OCI-LY7 (cell line): ENCODE results near the gene OR13J1. TPM values are rescaled to one million over a fixed set of nuclear protein-coding genes. Genes with fewer than 3 reads are reported as not detected.

Source experiments
- Bru-seq: library from RNA; stranded (reverse); fragments of 400-500 nt; gene quantifications from one replicate; lab custom pipeline; 2021; lab: Mats Ljungman, UMichigan
- BruChase-seq, 2 experiments: library from RNA; stranded (reverse); fragments of 400-500 nt; gene quantifications; one replicate each; lab custom pipeline; 2021; lab: Mats Ljungman, UMichigan
- BruUV-seq: library from RNA; stranded (reverse); fragments of 400-500 nt; replicated peaks from 2 replicates; lab custom pipeline; 2021; lab: Mats Ljungman, UMichigan
- CTCF ChIA-PET: fragments of 300-600 bp; sonication (Branson Sonifier 250); formaldehyde crosslinking; loops from one replicate; lab custom pipeline; 2022; ENCODE audit warnings: antibody characterized with exemption; ENCODE audit not compliant: unreplicated experiment; lab: Charles Lee
- POLR2A ChIA-PET: fragments of 300-600 bp; sonication (Branson Sonifier 250); formaldehyde crosslinking; loops from one replicate; lab custom pipeline; 2022; ENCODE audit warnings: antibody characterized with exemption; lab: Charles Lee
- DNase-seq: peaks from one replicate; pipeline ENCODE4 v3.0.0-alpha.2; 2015; ENCODE audit warnings: low spot score
- H2AFZ ChIP-seq: fragments of 200-600 bp; sonication (generic), shearing (Covaris generic); 2 replicates; pipeline ENCODE4 v1.6.1; 2014; ENCODE audit warnings: mild to moderate bottlenecking, antibody characterized with exemption, low read length, moderate library complexity
- H3K27ac ChIP-seq: fragments of 200-600 bp; sonication (generic); 2 replicates; pipeline ENCODE4 v1.5.1; 2014; ENCODE audit warnings: mixed run types, low read depth, mild to moderate bottlenecking, moderate library complexity, low read length, inconsistent platforms; ENCODE audit not compliant: poor library complexity, severe bottlenecking
- H3K36me3 ChIP-seq: fragments of 200-600 bp; sonication (generic); 2 replicates; pipeline ENCODE4 v1.6.1; 2014; ENCODE audit warnings: mild to moderate bottlenecking, antibody characterized with exemption, low read length, moderate library complexity, mixed read lengths; ENCODE audit not compliant: insufficient read depth
- H3K4me1 ChIP-seq: fragments of 200-600 bp; sonication (generic); 2 replicates; pipeline ENCODE4 v1.5.1; 2014; ENCODE audit warnings: mild to moderate bottlenecking, low read length; ENCODE audit not compliant: insufficient read depth, poor library complexity, severe bottlenecking
- H3K4me2 ChIP-seq: fragments of 200-600 bp; sonication (generic); 2 replicates; pipeline ENCODE4 v1.6.1; 2014; ENCODE audit warnings: mild to moderate bottlenecking, low read length
- H3K4me3 ChIP-seq: fragments of 200-600 bp; sonication (generic); 2 replicates; pipeline ENCODE4 v1.5.1; 2014; ENCODE audit warnings: mild to moderate bottlenecking, low read depth, low read length; ENCODE audit not compliant: poor library complexity, severe bottlenecking
- H3K79me2 ChIP-seq: fragments of 200-600 bp; sonication (generic); 2 replicates; pipeline ENCODE4 v1.6.1; 2016; ENCODE audit warnings: low read depth, mild to moderate bottlenecking, low read length, moderate library complexity, mixed read lengths; ENCODE audit not compliant: insufficient read depth
- H3K9me2 ChIP-seq: fragments of 200-600 bp; sonication (generic); 2 replicates; pipeline ENCODE4 v1.6.1; 2016; ENCODE audit warnings: mild to moderate bottlenecking, low read length, mixed read lengths; ENCODE audit not compliant: insufficient read depth
- H3K9me3 ChIP-seq: fragments of 200-600 bp; sonication (generic); 2 replicates; pipeline ENCODE4 v1.6.1; 2014; ENCODE audit warnings: mild to moderate bottlenecking, mixed run types, low read length, mixed read lengths
- H4K20me1 ChIP-seq: fragments of 200-600 bp; sonication (generic); 2 replicates; pipeline ENCODE4 v1.6.1; 2014; ENCODE audit warnings: mild to moderate bottlenecking, antibody characterized with exemption, low read length, moderate library complexity, mixed read lengths; ENCODE audit not compliant: insufficient read depth
- CTCF ChIP-seq: fragments of 200-600 bp; sonication (generic); conservative IDR thresholded peaks from 2 replicates; pipeline ENCODE4 v1.5.1; 2014; ENCODE audit warnings: mild to moderate bottlenecking, antibody characterized with exemption, low read length, moderate library complexity, mixed read lengths
- EZH2phosphoT487 ChIP-seq: fragments of 200-600 bp; sonication (generic); IDR thresholded peaks from 2 replicates; pipeline ENCODE4 v1.6.1; 2018; ENCODE audit warnings: low read depth, borderline replicate concordance, mild to moderate bottlenecking, mixed run types, antibody characterized with exemption, low read length, moderate library complexity, mixed read lengths
- intact Hi-C: fragments of 100-400 bp; cut with micrococcal nuclease; formaldehyde crosslinking; loops from one replicate; pipeline ENCODE4 v1.10.0; 2022; ENCODE audit not compliant: unreplicated experiment
- long read RNA-seq: library from polyadenylated mRNA; stranded (forward); transcript quantifications from one replicate; pipeline ENCODE4 v2.0.0, GENCODE V29; 2022
- total RNA-seq, 2 experiments: library from RNA; depleted of rRNA in 1 of 2; stranded (reverse); fragments of >200 nt in 1 of 2; shearing (Covaris generic) in 1 of 2; gene quantifications; 2 replicates each; pipeline ENCODE4 v1.2.3, GENCODE V29; 2014 to 2022

The OR13J1 gene
- total RNA-seq (2014; rRNA removed; shearing (Covaris generic)) (not detected in 2 replicates), total RNA-seq (2022) (not detected in 2 replicates), Bru-seq, nascent RNA (not detected), BruChase-seq, experiment 1, labeled RNA remaining after a 6-hour chase (not detected), BruChase-seq, experiment 2, labeled RNA remaining after a 2-hour chase (not detected)
- long read RNA-seq = 0 reads

GRCh38 chr9:35870351-35870923 lies at the start of gene OR13J1:
TSS of gene OR13J1 (minus strand) at chr9:35870401. CDS start at chr9:35870401, 0 bp downstream.
- no peak within 1 kb of the TSS for H3K4me3 ChIP-seq
- H2AFZ ChIP-seq = no peak within 1 kb of the TSS
- no peaks in the 10 kb centered on the region for H4K20me1 ChIP-seq
- no peaks in the 10 kb centered on the region for H3K79me2 ChIP-seq
- H3K27ac ChIP-seq = no peak within 1 kb of the TSS
- no peak within 1 kb of the TSS for H3K4me2 ChIP-seq
- no peak for TF ChIP-seq EZH2phosphoT487
- no peak for TF ChIP-seq CTCF
- ChIA-PET CTCF (no interaction called here), POLR2A (no interaction called here)
- H3K36me3 ChIP-seq = no peaks in the 10 kb centered on the region
- no peaks in the 10 kb centered on the region for H3K4me1 ChIP-seq
- no TSS peak for BruUV-seq
- DNase-seq = no peak
- intact Hi-C loops = no loop called here
- no peaks in the 10 kb centered on the region for H3K9me2 ChIP-seq
- no peaks in the 10 kb centered on the region for H3K9me3 ChIP-seq

- H3K27ac ChIP-seq = no peak overlapping the region
- H3K4me1 ChIP-seq = no peaks in the 10 kb centered on the region
- H3K79me2 ChIP-seq = no peaks in the 10 kb centered on the region
- no peak for TF ChIP-seq CTCF
- no peak for TF ChIP-seq EZH2phosphoT487
- intact Hi-C loops = no loop called here
- no peak for DNase-seq
- BruUV-seq = no TSS peak
- H3K36me3 ChIP-seq = no peaks in the 10 kb centered on the region
- H2AFZ ChIP-seq = no peak overlapping the region
- ChIA-PET POLR2A (interaction anchor here (0.8 to 1.3 kb wide), 3 partner anchors 17 to 106 kb away, joined by 3 to 5 read pairs (median 3); no protein-coding TSS in a partner anchor), CTCF (no interaction called here)
- no peak overlapping the region for H3K4me2 ChIP-seq
- no peaks in the 10 kb centered on the region for H3K9me3 ChIP-seq
- no peaks in the 10 kb centered on the region for H4K20me1 ChIP-seq
- no peaks in the 10 kb centered on the region for H3K9me2 ChIP-seq
- no peak overlapping the region for H3K4me3 ChIP-seq
Measured at GRCh38 chr9:35919212-35920008, 49.2 kb upstream of the OR13J1 start.
